Measurements from ENCODE around the gene KRTAP2-2.
"Not testable (repeated sequence)": the region's sequence is repeated elsewhere in the genome, so short reads cannot be mapped to it uniquely, and the experiment has no call there.

The KRTAP2-2 gene

DNA sequence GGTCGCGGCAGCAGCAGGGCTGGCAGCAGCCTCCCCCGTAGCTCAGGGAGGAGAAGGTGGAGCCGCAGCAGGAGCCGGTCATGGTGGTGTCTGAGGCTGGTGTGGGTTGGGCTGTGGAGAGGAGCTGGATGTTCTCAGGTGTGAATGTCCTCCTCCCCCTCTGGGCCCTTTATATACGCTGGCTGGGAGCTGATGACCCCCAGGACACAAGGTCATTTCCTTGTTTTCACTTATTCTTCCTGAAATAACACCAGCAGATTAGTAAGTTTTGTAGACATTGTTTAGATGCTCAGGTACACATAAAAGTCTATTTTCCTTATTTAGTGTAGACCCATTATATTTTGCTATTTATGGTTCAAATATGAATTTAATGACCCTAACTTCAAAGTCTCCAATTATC lies at the start of gene KRTAP2-2:
KRTAP2-2 (minus strand) TSS at position 101 of the 400 bp plus-strand sequence; CDS start at position 82, 19 bp downstream.
- not testable (repeated sequence) for DNase-seq (ENCODE audit: low spot score)

GRCh38 chr17:41104386-41105038 lies 49.5 kb upstream of the KRTAP2-2 start:
- DNase-seq (ENCODE audit: low spot score), result peak; percentile 84

DNA sequence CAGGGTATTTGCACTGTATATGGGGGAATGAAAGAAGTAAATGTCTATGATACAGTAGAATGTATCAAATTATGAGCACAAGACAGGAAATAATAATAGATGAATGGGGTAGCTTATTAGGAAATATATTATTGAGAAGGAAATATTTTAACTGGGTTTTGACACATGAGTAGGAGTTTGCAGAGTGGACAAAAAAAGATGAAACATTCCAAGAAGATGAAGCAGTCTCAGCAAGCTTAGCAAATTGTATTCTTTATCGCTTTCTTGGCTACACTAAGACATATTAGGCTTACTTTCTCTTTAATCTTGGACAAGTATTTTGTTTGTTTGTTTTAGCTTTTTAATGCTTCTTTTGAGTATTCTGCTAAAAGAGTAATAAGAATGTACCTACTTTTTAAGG lies 48.9 kb upstream of the KRTAP2-2 start:
- DNase-seq (ENCODE audit: low spot score), result peak; percentile 34

DNA sequence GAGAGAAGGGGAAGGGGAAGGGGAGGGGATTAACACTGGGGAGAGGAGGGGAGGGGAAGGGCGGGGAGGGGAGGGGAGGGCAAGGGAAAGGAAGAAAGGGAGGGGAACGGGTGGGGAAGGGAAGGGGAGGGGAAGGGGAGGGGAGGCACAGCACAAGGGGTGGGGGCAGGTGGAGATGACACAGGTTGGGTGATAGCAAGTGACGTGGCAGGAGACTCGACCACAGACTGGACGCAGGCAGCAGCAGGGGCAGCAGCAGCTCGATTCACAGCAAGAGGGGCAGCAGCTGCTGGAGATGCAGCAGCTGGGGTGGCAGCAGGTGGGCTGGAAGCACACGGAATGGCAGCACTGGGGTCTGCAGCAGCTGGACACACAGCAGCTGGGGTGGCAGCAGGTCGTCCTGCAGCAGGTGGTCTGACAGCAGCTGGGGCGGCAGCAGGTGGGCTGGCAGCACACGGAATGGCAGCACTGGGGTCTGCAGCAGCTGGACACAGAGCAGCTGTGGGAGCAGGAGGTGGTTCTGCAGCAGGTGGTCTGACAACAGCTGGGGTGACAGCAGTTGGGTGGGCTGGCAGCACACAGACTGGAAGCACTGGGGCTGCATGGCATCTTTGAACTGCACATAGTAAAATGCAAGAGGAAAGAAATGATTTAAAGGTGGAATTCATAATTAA lies 46.7 kb upstream of the KRTAP2-2 start, which contains the start of gene KRTAP4-16:
KRTAP4-16 (minus strand) TSS at position 624 of the 674 bp plus-strand sequence; CDS start at position 624, 0 bp downstream.
- peak; percentile 86 for DNase-seq (ENCODE audit: low spot score)

DNA sequence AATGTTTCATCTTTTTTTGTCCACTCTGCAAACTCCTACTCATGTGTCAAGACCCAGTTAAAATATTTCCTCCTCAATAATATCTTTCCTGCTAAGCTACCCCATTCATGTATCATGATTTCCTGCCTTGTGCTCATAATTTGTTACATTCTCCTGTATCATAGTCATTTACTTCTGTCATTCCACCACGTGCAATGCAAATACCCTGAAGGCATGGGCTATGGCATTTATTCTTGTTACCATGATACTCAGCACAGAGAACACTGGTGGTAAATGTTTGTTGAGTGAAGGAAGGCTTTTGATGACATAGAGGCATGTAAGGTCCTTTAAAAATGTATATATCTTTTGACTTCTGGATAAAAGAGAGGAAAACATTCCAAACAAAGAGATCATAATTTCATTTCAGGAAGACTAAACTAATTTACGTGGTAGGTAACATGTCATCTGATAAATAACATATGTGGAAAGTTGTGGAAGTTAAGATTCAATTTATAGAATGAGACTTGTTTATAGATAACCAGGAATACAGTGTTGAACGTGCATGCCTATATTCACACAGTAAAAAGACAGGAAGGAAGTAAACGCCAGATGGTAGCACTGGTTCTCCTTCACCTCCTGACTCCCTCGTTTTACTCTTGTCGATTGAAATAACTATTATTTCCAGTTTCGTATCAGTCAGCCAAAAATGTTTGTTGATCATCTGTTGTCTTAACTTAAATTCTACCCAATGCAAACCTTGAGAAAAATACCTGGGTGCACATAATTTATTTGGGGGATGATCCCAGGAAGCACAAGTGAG lies 44.9 kb upstream of the KRTAP2-2 start:
- peak; percentile 93 for DNase-seq (ENCODE audit: low spot score)

GRCh38 chr17:41098481-41098880 lies 43.5 kb upstream of the KRTAP2-2 start:
- no peak for DNase-seq (ENCODE audit: low spot score)

DNA sequence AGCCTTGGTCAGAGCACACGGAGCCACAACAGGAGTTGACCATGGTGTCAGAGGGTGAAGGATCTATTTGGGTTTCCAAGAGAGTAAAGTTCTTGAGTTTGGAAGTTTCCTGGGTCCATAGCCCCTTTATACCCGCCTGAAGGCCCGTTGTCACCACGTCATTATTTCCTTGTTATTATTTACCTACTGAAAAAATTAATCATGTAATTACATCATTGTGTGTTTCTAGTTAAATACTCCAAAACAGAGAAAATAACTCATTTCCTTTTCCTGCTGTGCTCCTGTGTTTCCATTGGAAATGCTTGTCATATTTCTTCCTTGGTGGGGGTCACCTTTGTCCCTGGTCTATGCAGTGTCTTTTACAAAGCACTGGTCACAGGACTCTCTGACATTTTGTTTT lies 43.0 kb upstream of the KRTAP2-2 start, which contains the start of gene KRTAP4-8:
KRTAP4-8 (minus strand) TSS at position 101 of the 400 bp plus-strand sequence; CDS start at position 43, 58 bp downstream.
- no peak for DNase-seq (ENCODE audit: low spot score)

- no peak for DNase-seq (ENCODE audit: low spot score)
Measured at GRCh38 chr17:41096055-41096454, 41.0 kb upstream of the KRTAP2-2 start.

GRCh38 chr17:41088760-41089352 lies 33.8 kb upstream of the KRTAP2-2 start:
- not testable (repeated sequence) for DNase-seq (ENCODE audit: low spot score)

DNA sequence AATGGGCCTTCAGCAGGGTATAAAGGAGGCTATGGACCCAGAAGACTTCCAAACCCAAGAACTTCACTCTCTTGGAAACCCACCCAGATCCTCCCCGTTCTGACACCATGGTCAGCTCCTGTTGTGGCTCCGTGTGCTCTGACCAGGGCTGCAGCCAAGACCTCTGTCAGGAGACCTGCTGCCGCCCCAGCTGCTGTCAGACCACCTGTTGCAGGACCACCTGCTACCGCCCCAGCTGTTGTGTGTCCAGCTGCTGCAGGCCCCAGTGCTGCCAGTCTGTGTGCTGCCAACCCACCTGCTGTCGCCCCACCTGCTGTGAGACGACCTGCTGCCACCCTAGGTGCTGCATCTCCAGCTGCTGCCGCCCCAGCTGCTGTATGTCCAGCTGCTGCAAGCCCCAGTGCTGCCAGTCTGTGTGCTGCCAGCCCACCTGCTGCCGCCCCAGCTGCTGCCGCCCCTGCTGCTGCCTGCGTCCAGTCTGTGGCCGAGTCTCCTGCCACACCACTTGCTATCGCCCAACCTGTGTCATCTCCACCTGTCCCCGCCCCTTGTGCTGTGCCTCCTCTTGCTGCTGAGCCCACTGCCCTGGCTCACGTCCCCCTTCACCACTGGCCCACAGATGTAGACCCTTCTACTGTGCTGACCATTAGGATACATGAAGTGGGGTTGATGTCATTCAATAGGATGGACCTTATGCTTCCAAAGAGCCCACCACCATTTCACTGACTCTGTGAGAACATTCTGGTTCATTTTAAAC lies 29.2 kb upstream of the KRTAP2-2 start, which contains the start of gene KRTAP4-7:
KRTAP4-7 (plus strand) TSS at position 51 of the 757 bp plus-strand sequence; CDS start at position 108, 57 bp downstream.
- DNase-seq (ENCODE audit: low spot score), result peak; percentile 30

DNA sequence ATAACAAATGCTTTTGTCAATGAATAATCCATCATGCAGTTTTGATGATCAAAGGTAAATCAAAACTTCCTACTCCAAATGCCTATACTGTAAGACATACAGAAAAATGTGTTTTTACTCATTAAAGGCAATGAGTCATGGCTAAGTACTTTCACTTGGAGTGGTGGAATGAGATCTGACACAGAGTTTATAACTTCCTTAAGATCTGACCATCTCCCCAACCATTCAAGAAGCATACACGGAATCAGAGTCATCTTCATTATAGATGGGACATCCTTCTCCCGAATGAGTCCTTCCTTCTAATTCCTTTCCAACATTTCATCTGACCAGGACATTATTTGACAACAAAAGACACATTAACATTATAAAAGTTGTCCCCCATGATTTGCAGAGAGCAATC lies 28.4 kb upstream of the KRTAP2-2 start:
- peak; percentile 85 for DNase-seq (ENCODE audit: low spot score)

DNA sequence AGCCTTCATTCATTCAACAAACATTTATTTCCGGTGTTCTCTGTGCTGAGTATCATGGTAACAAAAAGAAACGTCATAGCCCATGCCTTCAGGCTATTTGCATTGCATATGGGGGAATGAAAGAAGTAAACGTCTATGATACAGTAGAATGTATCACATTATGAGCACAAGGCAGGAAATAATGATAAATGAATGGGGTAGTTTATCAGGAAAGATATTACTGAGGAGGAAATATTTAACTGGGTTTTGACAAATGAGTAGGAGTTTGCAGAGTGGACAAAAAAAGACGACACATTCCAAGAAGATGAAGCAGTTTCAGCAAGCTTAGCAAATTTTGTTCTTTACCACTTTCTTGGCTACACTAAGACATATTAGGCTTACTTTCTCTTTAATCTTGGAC lies 27.6 kb upstream of the KRTAP2-2 start:
- DNase-seq (ENCODE audit: low spot score), result peak; percentile 52

DNA sequence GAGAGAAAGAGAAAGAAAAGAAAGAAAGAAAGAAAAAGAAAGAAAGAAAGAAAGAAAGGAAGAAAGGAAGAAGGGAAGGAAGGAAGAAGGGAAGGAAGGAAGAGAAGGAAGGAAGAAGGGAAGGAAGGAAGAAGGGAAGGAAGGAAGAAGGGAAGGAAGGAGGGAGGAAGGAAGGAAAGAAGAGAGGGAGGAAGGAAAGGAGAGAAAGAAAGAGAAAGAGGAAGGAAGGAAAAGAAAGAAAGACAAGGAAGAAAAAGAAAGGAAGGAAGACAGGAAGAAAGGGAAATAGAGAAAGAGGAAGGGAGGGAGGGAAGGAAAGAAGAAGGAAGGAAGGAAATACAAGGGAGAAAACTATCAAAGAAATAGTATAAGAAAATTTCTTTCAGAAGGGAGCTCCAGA lies 21.8 kb upstream of the KRTAP2-2 start:
- DNase-seq (ENCODE audit: low spot score), result no peak

DNA sequence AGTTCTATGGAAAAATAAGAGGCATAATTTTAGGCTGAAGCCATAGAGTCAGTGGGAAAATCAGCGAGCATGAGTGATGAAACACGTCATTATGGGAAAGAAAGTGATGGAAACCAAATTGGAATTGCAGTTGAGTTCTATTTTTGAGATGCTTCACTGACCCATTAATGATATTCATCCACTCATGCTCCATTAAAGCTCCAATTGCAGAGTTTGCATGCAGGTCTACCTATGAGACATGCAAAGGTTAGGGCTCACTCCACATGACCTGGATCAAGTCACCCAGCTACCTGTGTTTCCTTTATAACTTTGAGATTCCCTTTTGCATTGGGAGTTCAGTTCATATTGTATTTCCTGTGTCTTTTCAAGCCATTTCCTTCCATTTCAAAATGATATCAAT lies 18.6 kb upstream of the KRTAP2-2 start:
- no peak for DNase-seq (ENCODE audit: low spot score)

DNA sequence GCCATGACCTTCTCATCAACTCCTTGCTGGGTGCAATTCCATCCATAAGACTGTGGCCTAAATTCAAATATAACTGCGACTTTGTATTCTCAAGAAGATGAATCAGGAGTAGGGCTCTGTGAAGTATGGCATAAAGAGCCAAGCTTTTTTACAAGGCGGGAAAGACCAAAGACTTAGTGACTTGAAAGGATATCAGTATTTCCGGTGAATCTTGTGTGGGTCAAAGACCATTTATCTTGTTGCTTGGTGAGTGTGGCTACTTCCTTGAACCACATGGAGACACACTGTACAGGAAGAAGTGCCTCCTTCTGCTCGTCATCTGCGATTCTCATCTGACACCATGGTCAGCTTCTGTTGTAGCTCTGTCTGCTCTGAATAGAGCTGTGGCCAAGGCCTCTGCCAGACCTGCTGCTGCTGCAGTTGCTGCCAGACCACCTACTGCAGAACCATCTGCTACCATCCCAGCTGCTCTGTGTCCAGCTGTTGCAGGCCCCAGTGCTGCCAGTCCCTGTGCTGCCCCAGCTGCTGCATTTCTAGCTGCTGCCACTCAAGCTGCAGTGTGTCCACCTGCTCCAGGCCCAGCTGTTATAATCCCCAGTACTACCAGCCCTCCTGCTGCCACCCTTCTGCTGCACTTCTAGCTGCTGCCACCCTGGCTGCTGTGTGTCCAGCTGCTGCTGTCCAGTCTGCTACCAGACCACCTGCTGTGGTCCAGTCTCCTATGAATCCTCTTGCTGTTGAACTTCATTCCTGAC lies 16.8 kb upstream of the KRTAP2-2 start:
- no peak for DNase-seq (ENCODE audit: low spot score)

DNA sequence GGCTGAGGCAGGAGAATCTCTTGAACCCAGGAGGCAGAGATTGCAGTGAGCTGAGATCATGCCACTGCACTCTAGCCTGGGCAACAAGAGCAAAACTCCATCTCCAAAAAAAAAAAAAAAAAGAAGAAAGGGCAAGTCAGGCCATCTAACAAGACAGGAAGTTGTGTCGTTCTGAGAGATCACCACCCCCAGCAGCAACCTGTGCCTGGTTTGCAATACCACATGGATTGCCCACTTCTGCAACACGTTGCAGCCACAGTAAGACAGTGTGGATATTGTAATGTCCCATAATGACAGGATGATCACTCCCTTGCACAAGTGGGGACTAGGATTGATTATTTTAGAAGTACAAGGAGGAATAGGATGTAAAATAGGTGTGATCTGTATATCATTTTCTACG lies 14.0 kb upstream of the KRTAP2-2 start:
- no peak for DNase-seq (ENCODE audit: low spot score)

DNA sequence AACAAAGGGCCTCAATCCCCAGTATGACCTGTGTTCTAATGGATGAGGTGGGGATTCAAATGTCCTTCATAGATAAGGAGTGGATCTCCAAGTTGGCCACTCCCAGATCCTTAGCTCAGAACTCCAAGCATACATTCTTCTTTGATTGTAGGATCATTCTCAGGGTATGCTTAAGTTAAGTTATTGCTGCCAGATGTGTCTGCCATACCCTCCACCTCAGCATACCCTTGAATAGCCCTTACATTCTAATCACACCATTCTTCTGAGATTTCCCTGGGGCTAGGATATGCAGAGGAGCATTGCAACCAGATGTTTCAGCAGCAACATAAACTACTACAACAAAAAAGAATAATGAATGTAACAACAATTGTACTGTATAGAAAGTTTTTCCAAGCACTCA lies 12.3 kb upstream of the KRTAP2-2 start:
- no peak for DNase-seq (ENCODE audit: low spot score)

GRCh38 chr17:41065829-41066624 lies 11.0 kb upstream of the KRTAP2-2 start, which contains the start of gene KRTAP2-4:
Gene KRTAP2-4 (minus strand): TSS chr17:41065879. CDS start chr17:41065845, 34 bp downstream.
- peak; percentile 68 for DNase-seq (ENCODE audit: low spot score)

GRCh38 chr17:41065016-41065689 lies 10.1 kb upstream of the KRTAP2-2 start:
- not testable (repeated sequence) for DNase-seq (ENCODE audit: low spot score)
